HepG2 (cell line): ENCODE results near the gene JPH3. TPM values are rescaled to one million over a fixed set of nuclear protein-coding genes. Genes with fewer than 3 reads are reported as not detected.

ENCODE experiments used
- ATAC-seq: fragments of 200-7000 bp; cut with Tn5 transposase; 3 replicates; pipeline ENCODE4 v1.9.1; 2020; ENCODE audit warnings: mild to moderate bottlenecking, moderate library complexity
- BruUV-seq: library from RNA; stranded (reverse); fragments of 400-500 nt; replicated peaks from 2 replicates; lab custom pipeline; 2021; lab: Mats Ljungman, UMichigan
- CTCF ChIA-PET: fragments of 300-600 bp; formaldehyde crosslinking; extraction: SDS; loops from one replicate; lab custom pipeline; 2021; ENCODE audit warnings: low total read pairs, inconsistent platforms, low intra/inter-chr PET ratio; lab: Yijun Ruan, JAX
- POLR2A ChIA-PET: fragments of 350-600 bp; sonication (Branson Sonifier 250); formaldehyde crosslinking; loops from one replicate; lab custom pipeline; 2020; ENCODE audit warnings: antibody characterized with exemption, inconsistent platforms; lab: Yijun Ruan, JAX
- DNase-seq: peaks from one replicate; pipeline ENCODE4 v3.0.0-alpha.2; 2015; ENCODE audit warnings: low spot score
- FAIRE-seq: peaks from 3 replicates; lab custom pipeline; 2011; peaks lifted over from hg19 to GRCh38; lab: Jason Lieb, UNC
- H2AFZ ChIP-seq: one replicate; pipeline ENCODE4 v1.6.1; 2011; ENCODE audit warnings: low read length, inconsistent platforms
- H3K27ac ChIP-seq: fragments of 300-600 bp; 3 replicates; pipeline ENCODE4 v1.8.0; 2011; ENCODE audit warnings: mixed run types, mild to moderate bottlenecking, mixed read lengths, low read length, inconsistent platforms; ENCODE audit not compliant: insufficient read depth; ENCODE audit errors: extremely low read length
- H3K27me3 ChIP-seq, 2 experiments: fragments of 200-600 bp in 1 of 2; 2 replicates in 1 of 2; 3 replicates in 1 of 2; pipeline versions ENCODE4 v1.6.0 to v1.8.0; 2011; ENCODE audit warnings: low read length in 2 of 2, mild to moderate bottlenecking in 2 of 2, moderate library complexity in 2 of 2, inconsistent platforms in 1 of 2; ENCODE audit not compliant: insufficient read depth in 2 of 2, control insufficient read depth in 1 of 2
- H3K36me3 ChIP-seq, 2 experiments: fragments of 200-600 bp in 1 of 2; replicated peaks in 1 of 2; 2 replicates in 1 of 2; 3 replicates in 1 of 2; pipeline versions ENCODE4 v1.5.1 to v1.8.0; 2011; ENCODE audit warnings: low read length in 2 of 2, inconsistent platforms in 1 of 2; ENCODE audit not compliant: insufficient read depth in 2 of 2, control insufficient read depth in 1 of 2
- H3K4me1 ChIP-seq: 2 replicates; pipeline ENCODE4 v1.5.1; 2012; ENCODE audit warnings: low read length, inconsistent platforms; ENCODE audit not compliant: insufficient read depth
- H3K4me2 ChIP-seq: 2 replicates; pipeline ENCODE4 v1.6.0; 2011; ENCODE audit warnings: low read depth, low read length, inconsistent platforms
- H3K4me3 ChIP-seq, 3 experiments: fragments of 200-600 bp in 1 of 3; sonication (generic), shearing (Covaris generic) in 1 of 3; replicated peaks in 1 of 3; 2 replicates each; pipeline ENCODE4 v1.5.1; 2011 to 2016; ENCODE audit warnings: low read length in 3 of 3, inconsistent platforms in 2 of 3, low read depth in 2 of 3, mild to moderate bottlenecking in 2 of 3, control low read depth in 1 of 3, mixed read lengths in 1 of 3; ENCODE audit not compliant: insufficient read depth in 1 of 3
- H3K79me2 ChIP-seq: one replicate; pipeline ENCODE4 v1.6.1; 2011; ENCODE audit warnings: low read length, inconsistent platforms; ENCODE audit not compliant: insufficient read depth
- H3K9ac ChIP-seq: 2 replicates; pipeline ENCODE4 v1.6.0; 2011; ENCODE audit warnings: mild to moderate bottlenecking, low read depth, low read length, inconsistent platforms; ENCODE audit not compliant: insufficient read depth
- H3K9me3 ChIP-seq: 2 replicates; pipeline ENCODE4 v1.5.1; 2012; ENCODE audit warnings: mild to moderate bottlenecking, low read length
- H4K20me1 ChIP-seq: 2 replicates; pipeline ENCODE4 v1.6.0; 2011; ENCODE audit warnings: inconsistent platforms, mild to moderate bottlenecking, low read length, moderate library complexity; ENCODE audit not compliant: insufficient read depth
- AGO2 ChIP-seq: fragments of 200-400 bp; formaldehyde crosslinking; optimal IDR thresholded peaks from 2 replicates; pipeline ENCODE3; 2017; ENCODE audit warnings: mild to moderate bottlenecking, low read depth, low read length, moderate library complexity
- FOSL1 ChIP-seq: sonication (generic); formaldehyde crosslinking; IDR thresholded peaks from 2 replicates; pipeline ENCODE4 v1.9.0; 2021; ENCODE audit warnings: missing genetic modification reagents, borderline replicate concordance
- MTA3 ChIP-seq: sonication (generic); formaldehyde crosslinking; IDR thresholded peaks from 2 replicates; pipeline ENCODE4 v1.4.0; 2020; ENCODE audit warnings: missing genetic modification reagents
- ZNF510 ChIP-seq: sonication (generic); formaldehyde crosslinking; IDR thresholded peaks from 2 replicates; pipeline ENCODE4 v1.4.0; 2020; ENCODE audit warnings: low read depth, mild to moderate bottlenecking, missing genetic modification reagents
- whole genome bisulfite sequencing: methylation state at CpG from one replicate; pipeline ENCODE4 v1.1.6; 2017; ENCODE audit warnings: low lambda C conversion rate; 5-methylcytosine and 5-hydroxymethylcytosine counted together
- in situ Hi-C: cut with HindIII; loops from 2 replicates; pipeline ENCODE4 v1.10.0; 2017; ENCODE audit warnings: low pct_unique_long_range_greater_than_20kb; ENCODE audit not compliant: extremely low pct_ligation_motif_present
- intact Hi-C: fragments of 100-400 bp; cut with micrococcal nuclease; formaldehyde crosslinking; loops from one replicate; pipeline ENCODE4 v1.10.0; 2022; ENCODE audit not compliant: unreplicated experiment
- polyA plus RNA-seq, 8 experiments: library from polyadenylated mRNA; depleted of rRNA in 3 of 8; stranded (reverse) in 7 of 8; unstranded in 1 of 8; fragments of >200 nt; fragmentation: Illumina TruSeq in 4 of 8; extraction: Trizol in 4 of 8; gene quantifications; 2 replicates each; pipeline versions ENCODE4 v1.2.1 to v1.2.3, GENCODE V29; 2011 to 2016; ENCODE audit warnings: low read depth in 4 of 8, missing spikeins in 1 of 8, mixed read lengths in 1 of 8; ENCODE audit not compliant: insufficient read depth in 1 of 8
- total RNA-seq, 5 experiments: library from RNA; depleted of rRNA; stranded (reverse); fragments of >200 nt; fragmentation: Illumina TruSeq; extraction: Trizol; gene quantifications; 2 replicates each; pipeline ENCODE4 v1.2.3, GENCODE V29; 2016; ENCODE audit warnings: low read depth in 1 of 5
- TF ChIP-seq, protein P1 (sequence below): sonication (generic); formaldehyde crosslinking; IDR thresholded peaks from 2 replicates; pipeline ENCODE4 v1.5.1; 2020; ENCODE audit warnings: mild to moderate bottlenecking, missing genetic modification reagents, borderline replicate concordance
- TF ChIP-seq, protein P2 (sequence below): sonication (generic); formaldehyde crosslinking; IDR thresholded peaks from 2 replicates; pipeline ENCODE4 v1.5.0; 2020; ENCODE audit warnings: missing genetic modification reagents

Gene JPH3
- total and polyA plus RNA-seq, 2 of the 13 experiments (the other 11 are each of a cell fraction or from before 2014, with no cell fraction given) = not detected

DNA sequence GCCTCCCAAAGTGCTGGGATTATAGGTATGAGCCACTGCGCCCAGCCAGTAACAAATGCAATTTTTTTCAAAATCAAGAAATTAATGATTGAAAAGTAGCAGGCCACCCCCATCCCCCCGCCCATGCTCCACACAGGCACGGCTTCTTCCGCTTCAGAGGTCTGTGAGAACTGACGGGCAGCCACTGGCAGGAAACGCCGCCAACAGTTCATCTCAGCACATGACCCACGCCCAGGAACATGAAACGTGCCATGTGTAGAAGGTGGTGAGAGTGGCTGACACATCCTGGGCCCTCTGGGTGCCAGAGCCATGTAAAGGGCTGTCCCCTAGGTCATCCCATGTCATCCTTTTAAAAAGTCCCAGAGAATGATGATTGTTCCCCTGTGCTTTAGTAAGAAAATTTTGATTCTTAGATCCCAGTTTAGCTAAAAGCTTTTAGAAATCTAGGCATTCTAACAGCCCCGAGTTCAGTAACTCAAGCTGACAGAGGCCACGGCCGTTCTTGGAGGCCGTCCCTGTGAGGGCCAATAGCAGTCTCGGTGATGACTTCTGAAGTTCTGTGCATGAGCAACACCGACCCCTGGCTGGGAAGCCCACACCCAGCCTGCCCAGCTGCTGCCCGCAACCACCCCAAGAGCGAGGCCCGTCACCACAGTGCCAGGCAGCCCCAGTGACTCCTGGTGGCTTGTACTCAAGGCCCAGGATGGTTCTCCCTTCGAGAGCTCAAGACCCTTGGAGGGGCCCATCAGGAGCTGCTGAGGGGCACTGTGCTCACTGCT is 111.3 kb downstream of the JPH3 start:
- intact Hi-C loops (no loop called here), in situ Hi-C loops (no loop called here)
- Histone ChIP-seq H3K36me3 (peaks cover 49 to 56% of the 10 kb centered on the region in 2 experiments), H3K4me3 (no peak overlapping the region), H4K20me1 (no peaks in the 10 kb centered on the region; the same call in 1 of the 2 replicates), H3K4me2 (no peak overlapping the region), H3K9me3 (no peaks in the 10 kb centered on the region), H2AFZ (no peak overlapping the region), H3K27me3 (no peaks in the 10 kb centered on the region), H3K9ac (no peak overlapping the region), H3K27ac (no peak overlapping the region), H3K4me1 (no peaks in the 10 kb centered on the region), H3K79me2 (no peaks in the 10 kb centered on the region)
- 97% methylated on average over 18 of the region's 19 CpGs for WGBS
- DNase-seq = no peak
- BruUV-seq = no TSS peak
- TF ChIP-seq FOSL1 (no peak), AGO2 (peak; percentile 11)
- no peak for ATAC-seq
- FAIRE-seq = no peak
- CTCF ChIA-PET = no interaction called here
- POLR2A ChIA-PET = no interaction called here

DNA sequence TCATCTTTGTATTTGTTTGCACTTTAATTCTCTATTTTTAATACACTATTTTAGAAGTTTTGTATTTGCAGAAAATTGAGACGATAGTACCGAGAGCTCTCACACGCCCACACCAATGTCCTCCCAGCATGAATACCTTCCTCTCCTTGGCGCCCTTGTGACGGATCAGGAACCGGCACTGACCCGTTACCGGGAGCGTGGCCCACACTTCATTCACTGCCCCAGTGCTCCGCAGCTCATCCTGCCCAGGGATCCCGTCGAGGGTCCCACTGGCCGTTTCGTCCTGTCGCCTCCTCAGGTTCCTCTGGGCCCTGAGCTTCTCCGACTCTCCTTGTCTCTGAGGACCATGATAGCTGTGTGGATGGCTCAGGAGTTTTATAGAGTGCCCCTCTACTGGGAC is 112.9 kb downstream of the JPH3 start:
- Histone ChIP-seq H3K36me3 (peaks cover 38 to 50% of the 10 kb centered on the region in 2 experiments), H3K4me1 (peaks cover 14% of the 10 kb centered on the region), H2AFZ (no peak overlapping the region), H3K9me3 (no peaks in the 10 kb centered on the region), H3K27ac (no peak overlapping the region), H3K9ac (no peak overlapping the region), H3K4me2 (no peak overlapping the region), H4K20me1 (peaks cover 3% of the 10 kb centered on the region; the same call in 1 of the 2 replicates), H3K79me2 (no peaks in the 10 kb centered on the region), H3K4me3 (no peak overlapping the region), H3K27me3 (no peaks in the 10 kb centered on the region)
- in situ Hi-C loops (no loop called here), intact Hi-C loops (no loop called here)
- ChIA-PET CTCF (no interaction called here), POLR2A (no interaction called here)
- WGBS = 97% methylated on average over 16 of the region's 16 CpGs
- no peak for ATAC-seq
- TF ChIP-seq, protein P1, sequence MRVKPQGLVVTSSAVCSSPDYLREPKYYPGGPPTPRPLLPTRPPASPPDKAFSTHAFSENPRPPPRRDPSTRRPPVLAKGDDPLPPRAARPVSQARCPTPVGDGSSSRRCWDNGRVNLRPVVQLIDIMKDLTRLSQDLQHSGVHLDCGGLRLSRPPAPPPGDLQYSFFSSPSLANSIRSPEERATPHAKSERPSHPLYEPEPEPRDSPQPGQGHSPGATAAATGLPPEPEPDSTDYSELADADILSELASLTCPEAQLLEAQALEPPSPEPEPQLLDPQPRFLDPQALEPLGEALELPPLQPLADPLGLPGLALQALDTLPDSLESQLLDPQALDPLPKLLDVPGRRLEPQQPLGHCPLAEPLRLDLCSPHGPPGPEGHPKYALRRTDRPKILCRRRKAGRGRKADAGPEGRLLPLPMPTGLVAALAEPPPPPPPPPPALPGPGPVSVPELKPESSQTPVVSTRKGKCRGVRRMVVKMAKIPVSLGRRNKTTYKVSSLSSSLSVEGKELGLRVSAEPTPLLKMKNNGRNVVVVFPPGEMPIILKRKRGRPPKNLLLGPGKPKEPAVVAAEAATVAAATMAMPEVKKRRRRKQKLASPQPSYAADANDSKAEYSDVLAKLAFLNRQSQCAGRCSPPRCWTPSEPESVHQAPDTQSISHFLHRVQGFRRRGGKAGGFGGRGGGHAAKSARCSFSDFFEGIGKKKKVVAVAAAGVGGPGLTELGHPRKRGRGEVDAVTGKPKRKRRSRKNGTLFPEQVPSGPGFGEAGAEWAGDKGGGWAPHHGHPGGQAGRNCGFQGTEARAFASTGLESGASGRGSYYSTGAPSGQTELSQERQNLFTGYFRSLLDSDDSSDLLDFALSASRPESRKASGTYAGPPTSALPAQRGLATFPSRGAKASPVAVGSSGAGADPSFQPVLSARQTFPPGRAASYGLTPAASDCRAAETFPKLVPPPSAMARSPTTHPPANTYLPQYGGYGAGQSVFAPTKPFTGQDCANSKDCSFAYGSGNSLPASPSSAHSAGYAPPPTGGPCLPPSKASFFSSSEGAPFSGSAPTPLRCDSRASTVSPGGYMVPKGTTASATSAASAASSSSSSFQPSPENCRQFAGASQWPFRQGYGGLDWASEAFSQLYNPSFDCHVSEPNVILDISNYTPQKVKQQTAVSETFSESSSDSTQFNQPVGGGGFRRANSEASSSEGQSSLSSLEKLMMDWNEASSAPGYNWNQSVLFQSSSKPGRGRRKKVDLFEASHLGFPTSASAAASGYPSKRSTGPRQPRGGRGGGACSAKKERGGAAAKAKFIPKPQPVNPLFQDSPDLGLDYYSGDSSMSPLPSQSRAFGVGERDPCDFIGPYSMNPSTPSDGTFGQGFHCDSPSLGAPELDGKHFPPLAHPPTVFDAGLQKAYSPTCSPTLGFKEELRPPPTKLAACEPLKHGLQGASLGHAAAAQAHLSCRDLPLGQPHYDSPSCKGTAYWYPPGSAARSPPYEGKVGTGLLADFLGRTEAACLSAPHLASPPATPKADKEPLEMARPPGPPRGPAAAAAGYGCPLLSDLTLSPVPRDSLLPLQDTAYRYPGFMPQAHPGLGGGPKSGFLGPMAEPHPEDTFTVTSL (CRISPR knock-in tag) = no peak
- TF ChIP-seq, protein P2, sequence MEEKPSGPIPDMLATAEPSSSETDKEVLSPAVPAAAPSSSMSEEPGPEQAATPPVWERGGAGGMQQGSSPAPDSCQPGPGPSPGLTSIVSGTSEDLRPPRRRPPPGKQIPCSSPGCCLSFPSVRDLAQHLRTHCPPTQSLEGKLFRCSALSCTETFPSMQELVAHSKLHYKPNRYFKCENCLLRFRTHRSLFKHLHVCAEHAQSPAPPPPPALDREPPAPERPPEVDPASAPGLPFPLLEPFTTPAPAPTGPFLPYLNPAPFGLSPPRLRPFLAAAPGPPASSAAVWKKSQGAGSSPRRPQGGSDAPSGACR = no peak
- TF ChIP-seq ZNF510 (CRISPR knock-in tag) = no peak
- no peak for TF ChIP-seq MTA3
- no peak for DNase-seq
- FAIRE-seq = no peak
- no TSS peak for BruUV-seq
